GM12891 (cell line): ENCODE results near the gene PRG3.

Experiments used
- PAX5 ChIP-seq: IDR thresholded peaks from 2 replicates; pipeline ENCODE4 v1.6.1; 2011; ENCODE audit warnings: low read length, moderate library complexity, mild to moderate bottlenecking; ENCODE audit not compliant: insufficient read depth, severe bottlenecking
- POLR2A ChIP-seq: IDR thresholded peaks from 2 replicates; pipeline ENCODE4 v1.6.1; 2011; ENCODE audit warnings: low read depth, low read length, control low read depth
- POLR2AphosphoS5 ChIP-seq: IDR thresholded peaks from 2 replicates; pipeline ENCODE4 v1.6.1; 2011; ENCODE audit warnings: low read depth, low read length, control low read depth
- POU2F2 ChIP-seq: IDR thresholded peaks from 2 replicates; pipeline ENCODE4 v1.6.1; 2011; ENCODE audit warnings: low read depth, mild to moderate bottlenecking, control low read depth, low read length, moderate library complexity
- SPI1 ChIP-seq: IDR thresholded peaks from 2 replicates; pipeline ENCODE4 v1.6.1; 2011; ENCODE audit warnings: low read depth, low read length, control low read depth
- TAF1 ChIP-seq: IDR thresholded peaks from 2 replicates; pipeline ENCODE4 v1.6.1; 2011; ENCODE audit warnings: low read depth, low read length, control low read depth

- no peak for TF ChIP-seq POLR2AphosphoS5
- TF ChIP-seq POLR2A, result no peak
- TF ChIP-seq POU2F2, result no peak
- TF ChIP-seq SPI1, result no peak
- TF ChIP-seq TAF1, result no peak
- no peak for TF ChIP-seq PAX5
Measured at GRCh38 chr11:57327721-57328120, 53.2 kb downstream of the PRG3 start.
